GM21423 (cell line): ENCODE results near the gene TARDBP.
"Not testable (repeated sequence)": the region's sequence is repeated elsewhere in the genome, so short reads cannot be mapped to it uniquely, and the experiment has no call there.

Source experiments
- ATAC-seq: cut with Tn5 transposase; IDR thresholded peaks from one replicate; pipeline ENCODE4 v1.9.1; 2021; ENCODE audit warnings: mild to moderate bottlenecking, moderate library complexity; ENCODE audit not compliant: unreplicated experiment

Gene TARDBP

DNA sequence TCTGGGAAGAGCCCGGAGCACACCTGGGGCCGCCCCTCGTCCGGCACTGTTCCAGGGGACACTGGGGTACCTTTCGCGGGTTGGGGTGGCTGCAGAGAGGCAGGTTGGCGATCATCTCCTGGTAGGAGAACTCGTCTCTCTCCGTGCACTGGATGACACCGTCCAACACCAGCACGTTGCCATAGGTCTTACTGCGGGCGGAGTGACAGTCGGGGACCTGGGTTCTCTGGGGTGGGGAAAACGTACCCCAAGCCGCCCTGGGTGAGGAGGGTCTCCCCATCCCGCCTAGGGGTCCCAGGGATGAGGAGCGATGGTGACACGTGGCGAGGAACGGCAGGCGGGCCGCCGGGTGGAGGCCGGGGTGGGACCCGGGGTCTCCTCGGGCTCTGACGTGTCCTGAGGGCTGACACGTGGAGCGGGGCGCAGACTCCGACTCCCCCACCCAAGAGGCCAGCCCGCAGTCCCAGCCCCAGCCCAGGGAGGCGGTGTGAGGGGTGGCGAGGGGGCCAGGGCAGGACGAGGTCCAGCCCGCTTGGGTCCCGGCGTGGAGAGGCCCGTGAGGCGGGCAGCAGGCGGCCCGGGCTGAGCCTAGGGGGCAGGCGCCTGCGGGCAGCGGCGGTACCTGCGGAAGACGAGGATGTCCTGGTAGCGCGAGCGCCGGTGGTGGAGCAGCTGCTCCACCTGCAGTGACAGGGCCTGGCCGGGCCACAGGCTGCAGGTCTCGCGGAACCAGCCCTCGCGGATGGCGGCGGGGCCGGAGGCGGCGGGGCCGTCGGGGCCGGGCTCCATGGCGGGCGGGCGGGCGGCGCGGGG is 46.9 kb downstream of the TARDBP start:
- ATAC-seq: peak; percentile 12

DNA sequence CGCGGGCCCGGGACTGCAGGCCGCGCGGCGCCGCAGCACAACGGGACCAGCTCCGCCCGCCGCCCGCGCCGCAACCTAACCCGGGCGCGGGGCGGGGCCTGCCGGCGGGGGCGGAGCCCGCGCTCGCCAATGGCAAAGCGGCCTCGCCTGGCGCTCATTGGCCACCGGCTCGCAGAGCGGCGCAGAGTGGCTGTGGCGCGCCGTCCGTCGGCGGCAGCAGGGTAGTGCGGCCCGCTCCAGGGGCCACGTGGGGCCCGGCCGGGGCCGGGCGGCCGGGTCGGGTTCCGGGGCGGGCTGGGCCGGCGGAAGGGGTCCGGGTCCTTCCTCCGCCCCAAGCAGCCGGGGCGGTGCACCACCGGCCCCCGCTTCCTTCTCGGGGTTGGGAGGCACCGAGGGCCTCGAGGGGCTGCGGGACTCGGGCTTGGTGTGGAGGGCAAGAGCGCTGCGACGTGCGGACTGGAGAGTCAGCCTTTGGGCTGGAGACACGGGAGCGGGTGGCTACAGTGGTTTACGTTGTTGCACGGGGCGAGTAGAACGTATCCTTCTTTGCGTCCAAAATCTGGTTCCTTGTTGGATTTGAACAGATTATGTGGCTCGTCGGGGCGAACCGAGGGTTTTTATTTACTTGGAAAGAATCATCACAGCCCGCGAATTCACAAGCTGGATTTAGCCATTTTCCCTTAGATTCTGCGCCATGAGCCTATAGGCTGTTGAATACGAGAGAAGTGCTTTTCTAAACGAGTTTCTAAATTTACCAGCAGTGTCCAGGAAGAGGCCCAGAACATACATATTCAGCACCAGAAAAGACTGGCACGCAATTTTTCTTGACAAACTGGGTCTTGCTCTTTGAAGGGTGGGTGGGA is 47.7 kb downstream of the TARDBP start, which contains the start of gene SRM:
Gene SRM (minus strand): TSS at position 51 of the 863 bp plus-strand sequence. CDS start 75 bp downstream, outside the sequence.
- peak; percentile 88 for ATAC-seq

DNA sequence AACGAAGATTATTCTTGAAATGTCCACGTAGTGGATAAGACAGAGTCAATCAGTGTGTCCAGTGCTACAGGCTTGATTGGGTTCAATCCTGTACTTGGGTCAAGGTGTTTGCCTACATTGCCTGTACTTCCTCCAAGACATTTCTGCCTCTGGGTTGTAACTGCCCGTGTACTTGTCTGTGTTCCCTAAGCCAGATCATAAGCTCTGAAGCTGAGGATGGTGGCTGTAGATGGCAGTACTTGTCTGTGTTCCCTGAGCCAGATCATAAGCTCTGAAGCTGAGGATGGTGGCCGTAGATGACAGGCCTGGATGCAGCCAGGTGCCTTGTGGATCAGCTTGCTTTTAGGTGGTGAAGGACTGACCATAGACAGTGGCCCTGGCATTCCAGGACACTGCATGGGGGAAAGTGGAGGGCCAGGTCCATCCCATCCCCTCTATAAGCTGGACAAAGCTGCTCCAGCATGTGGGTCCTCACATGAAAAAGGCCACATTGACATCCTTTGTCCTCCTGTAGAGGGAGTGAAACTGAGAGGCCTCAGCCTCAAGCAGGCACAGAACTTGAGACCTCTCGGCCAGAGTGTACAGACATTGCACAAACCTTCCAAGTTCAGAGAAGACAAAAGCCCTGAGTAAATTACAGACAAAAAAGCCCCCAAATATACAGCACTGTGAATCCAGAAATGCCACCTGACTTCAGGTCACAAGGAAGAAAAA is 49.4 kb downstream of the TARDBP start:
- ATAC-seq: no peak

DNA sequence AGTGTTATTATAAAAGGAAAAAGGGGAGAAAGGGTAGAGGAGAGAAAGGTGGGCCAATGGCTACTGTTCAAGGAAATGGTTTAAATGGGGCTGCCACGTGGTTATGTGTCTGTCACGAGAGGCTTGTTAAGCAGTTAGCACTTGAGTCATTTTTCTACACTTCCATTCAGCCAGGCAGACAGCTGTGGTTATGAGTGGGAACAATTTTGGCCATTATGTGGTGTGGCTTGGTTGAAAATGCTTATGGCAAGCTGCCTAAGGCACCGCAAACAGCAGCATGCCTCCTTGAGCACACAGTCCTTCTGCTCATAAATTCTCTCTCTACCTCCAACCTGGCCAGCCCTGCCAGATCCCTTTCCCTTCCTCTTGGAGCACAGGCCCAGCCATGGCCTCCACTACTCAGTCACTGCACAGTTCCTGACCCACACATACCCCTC is 50.5 kb downstream of the TARDBP start:
- no peak for ATAC-seq

DNA sequence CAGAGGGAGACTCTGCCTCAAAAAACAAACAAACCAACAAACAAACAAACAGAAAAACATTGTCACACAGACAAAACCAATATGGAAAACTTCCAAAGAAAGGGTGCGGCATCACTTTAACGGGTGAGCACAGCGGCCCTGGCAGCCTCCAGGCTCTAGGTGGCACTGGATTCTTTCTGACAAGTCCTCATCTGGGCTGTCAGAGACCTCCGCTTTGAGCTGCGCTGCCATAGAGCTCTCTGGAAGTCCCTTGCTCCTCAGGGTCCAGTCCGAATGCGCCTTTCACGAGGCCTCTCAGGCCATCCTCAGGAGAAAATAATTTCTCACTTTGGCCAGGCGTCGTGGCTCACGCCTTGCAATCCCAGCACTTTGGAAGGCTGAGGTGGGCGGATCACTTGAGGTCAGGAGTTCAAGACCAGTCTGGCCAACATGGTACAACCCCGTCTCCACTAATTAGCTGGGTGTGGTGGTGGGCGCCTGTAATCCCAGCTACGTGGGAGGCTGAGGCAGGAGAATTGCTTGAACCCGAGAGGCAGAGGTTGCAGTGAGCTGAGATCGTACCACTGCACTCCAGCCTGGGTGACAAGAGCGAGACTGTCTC is 51.6 kb downstream of the TARDBP start:
- not testable (repeated sequence) for ATAC-seq

DNA sequence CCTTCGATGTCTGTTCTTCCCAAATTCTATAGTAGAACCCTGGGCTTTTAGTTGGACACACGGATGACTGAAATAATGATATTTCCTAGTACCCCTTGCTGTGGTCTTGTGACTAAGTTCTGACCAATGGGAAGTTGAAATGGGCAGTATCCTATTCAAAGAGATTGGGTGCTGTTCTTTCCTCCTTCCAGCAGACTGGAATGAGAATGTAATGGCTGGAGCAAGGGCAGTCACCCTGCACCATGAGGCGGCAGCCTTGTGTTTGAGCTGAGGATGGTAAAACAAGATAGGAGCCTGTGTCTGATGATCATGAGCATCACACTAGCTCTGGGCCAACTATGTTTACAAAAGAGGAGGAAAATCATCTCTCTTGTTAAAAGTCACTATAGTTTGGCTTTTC is 52.5 kb downstream of the TARDBP start:
- no peak for ATAC-seq

DNA sequence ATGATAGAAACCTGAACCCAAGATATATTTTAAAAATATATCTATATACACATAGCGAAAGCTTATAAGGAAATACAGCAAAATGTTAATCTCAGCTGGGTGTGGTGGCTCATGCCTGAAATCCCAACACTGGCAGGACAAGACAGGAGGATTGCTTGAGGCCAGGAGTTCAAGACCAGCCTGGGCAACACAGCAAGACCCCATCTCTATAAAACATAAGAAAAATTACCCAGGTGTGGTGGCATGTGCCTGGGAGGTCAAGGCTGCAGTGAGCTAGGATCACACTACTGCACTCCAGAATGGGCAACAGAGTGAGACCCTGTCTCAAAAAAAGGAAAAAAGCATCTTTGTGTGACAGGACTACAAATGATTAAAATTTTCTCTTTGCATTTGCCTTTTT is 53.3 kb downstream of the TARDBP start:
- no peak for ATAC-seq

DNA sequence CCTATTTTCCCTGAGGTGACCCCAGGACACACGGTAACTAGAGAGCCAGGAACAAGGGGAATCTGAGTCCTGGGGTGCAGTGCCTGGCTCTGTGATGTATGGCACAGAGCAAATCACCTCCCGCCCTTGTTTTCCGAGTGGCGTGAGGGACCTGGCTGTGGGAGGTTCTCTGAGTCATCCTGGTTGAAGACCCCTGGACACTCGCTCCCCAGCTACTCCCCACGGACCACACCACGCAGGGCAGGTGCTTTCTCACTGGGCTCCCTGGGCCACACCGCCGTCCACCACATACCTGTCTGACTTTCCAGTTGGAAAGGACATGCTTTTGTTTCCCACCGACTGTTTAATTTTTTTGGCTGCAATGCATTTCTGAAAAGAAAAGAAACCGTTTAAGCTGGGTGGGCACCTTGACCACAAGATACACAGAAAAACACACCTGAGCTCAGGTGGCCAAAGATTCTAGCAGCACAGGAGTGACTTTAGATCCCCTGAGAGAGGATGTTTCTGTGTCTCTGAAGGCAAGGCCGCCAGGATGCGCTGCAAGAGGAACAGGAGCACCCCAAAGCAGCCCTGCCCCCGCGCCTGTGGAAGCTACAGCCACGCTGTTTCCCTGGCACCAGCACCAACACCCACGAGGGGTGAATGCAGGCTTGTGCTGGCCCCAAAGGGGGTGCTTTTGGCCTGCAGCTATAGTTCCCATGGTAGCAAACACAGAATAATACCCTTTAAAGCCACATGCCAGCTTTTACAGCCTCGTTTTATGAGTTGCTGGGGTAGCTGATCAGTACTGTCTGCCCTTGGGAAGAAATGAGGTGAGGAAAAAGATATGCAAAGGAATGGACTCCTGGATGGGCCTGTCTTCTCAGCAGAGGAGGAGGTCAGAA is 55.5 kb downstream of the TARDBP start:
- ATAC-seq: no peak

DNA sequence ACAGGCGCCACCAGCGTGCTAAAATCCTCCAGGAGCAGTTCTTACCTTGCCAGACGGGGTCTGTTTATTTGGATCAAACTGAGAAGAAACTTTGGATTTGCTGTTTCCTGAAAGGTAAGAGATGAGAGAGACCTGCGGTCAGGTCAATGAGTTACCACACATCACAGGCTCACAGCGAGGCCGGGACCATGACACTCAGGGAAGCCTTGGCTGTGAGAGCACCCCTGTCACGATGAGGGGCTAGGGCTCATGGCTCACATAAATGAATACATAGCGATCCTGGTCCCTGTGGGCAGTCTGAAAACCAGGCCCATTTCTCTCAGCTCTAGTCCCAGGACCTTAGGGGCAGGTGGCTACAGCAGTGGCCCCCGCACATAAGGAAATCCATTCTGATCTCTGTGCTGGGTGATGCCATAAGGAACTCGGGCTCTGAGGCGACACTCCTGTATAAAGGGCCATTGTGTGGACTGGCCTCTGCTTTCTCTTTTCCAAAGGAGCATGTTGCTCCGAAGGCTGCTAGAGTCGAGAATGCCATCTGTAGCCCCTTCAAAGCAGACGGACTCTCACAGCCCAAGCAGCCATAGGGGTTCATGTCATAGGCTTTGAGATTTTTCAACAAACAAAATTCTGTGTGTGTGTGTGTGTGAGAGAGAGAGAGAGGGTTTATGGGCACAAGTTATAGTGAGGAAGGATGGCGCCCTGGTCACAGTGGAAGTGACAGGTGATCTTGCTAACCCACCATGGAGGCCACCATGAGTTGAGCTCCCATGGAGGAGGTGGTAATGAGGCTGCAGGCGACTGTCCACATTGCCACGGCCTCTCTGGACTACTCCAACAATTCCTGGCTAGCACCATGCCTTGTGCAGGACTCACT is 56.4 kb downstream of the TARDBP start:
- ATAC-seq: no peak

DNA sequence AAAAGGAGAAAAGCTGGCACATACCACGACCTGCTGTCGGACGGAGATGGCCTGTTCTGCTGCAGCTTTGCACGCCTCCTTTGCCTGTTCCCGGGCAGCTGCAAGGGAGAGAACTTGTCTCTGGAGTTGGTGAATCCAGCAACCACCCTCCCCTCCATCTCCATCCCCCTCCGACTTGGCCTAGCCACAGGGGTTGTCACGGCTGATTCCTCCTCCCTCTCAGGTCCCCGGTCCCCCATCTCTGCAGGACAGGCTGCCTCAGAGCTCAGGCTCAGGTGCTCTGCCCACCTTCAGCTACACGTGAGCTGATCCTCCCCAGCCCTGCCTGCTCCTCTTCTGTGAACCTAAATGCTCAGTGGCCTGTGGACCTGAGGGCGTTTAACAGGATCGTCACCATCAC is 58.4 kb downstream of the TARDBP start:
- ATAC-seq: no peak

DNA sequence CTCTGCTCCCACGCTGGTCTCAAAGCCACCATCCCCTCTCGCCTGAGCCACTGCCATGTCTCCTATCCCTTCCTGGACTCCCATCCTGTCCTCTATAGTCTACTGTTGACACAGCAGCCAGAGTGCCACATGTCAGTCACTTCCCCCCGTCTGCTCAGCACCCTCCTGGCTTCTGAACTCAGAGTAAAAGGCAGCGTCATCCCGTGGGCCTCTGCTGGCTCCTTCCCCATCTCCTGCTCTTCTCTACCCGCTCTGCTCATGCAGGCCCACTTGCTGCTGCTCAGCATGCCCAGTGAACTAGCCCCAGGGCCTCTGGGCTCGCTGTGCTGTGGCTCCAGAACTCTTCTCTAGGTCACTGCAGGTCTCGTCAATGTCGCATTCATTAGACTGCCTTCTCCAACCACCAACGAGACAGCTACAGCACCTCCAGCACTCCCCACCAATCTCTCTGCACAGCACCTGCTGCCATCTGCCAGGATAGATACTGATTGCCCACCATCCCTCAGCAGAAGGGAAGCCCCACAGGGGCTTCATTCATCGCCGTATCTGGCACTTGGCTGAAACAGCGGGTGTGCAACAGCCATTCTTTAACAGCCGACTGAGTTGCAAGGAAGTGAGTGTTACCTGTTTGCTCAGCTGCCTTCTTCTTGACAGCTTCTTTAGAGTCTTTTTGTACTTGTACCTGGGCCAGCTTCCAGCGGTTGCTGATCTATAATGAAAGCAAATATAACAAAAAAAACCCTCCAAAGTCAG is 59.2 kb downstream of the TARDBP start:
- ATAC-seq: no peak

DNA sequence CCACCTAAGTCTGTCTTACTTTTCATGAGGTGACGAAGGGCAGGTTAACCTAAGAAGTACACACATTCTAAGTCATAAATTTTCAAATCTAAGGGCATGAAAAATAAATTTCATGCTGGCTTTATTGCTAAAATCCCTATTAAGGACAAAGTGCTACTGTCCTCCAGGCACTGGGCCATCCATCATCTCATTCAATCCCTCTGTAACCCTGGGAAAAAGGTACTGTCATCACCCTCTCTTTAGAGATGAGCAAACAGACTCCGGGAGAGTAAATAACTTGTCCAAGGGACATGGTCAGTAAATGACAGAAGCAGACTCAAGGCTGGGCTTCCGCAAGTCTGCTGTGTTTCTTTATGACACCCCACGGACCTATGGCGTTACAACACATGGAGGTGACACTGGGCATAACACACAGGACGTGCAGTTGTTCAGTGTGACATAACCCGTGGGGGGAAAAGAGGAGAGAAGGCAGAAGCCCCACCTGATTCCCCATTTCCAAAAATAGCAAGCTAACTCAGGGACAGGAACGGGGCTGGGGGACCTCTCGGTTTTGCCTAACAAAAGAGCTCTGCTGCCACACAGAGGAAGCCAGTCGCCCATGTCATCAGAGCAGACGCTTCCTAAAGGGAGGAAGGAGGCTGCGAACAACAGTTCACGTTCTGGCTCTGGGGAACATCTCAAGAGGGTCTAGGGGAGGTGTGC is 59.9 kb downstream of the TARDBP start:
- no peak for ATAC-seq

DNA sequence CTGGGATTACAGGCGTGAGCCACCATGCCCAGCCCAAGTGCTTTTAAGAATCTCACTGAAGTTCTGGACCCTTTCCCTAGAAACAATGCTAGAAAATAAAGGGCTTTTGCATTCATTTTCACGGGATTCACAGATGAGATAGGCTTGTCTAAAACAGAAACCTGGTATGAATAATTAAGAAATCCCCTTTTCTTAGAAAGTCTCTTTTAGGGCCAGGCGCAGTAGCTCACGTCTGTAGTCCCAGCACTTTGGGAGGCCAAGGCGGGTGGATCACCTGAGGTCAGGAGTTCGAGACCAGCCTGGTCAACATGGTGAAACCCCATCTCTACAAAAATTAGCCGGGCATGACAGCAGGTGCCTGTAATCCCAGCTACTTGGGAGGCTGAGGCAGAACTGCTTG is 60.9 kb downstream of the TARDBP start:
- ATAC-seq: not testable (repeated sequence)
